NCI-H82 treated with DMSO at 0.1 percent for 48 hours (cell line): ENCODE results near the gene MAPK7.
A peak's percentile ranks its signal among the peaks of the same experiment; 100 is the strongest.

Source experiments
- DNase-seq: peaks from one replicate; lab custom pipeline; 2025; ENCODE audit not compliant: unreplicated experiment; lab: John Stamatoyannopoulos, UW

Gene MAPK7

DNA sequence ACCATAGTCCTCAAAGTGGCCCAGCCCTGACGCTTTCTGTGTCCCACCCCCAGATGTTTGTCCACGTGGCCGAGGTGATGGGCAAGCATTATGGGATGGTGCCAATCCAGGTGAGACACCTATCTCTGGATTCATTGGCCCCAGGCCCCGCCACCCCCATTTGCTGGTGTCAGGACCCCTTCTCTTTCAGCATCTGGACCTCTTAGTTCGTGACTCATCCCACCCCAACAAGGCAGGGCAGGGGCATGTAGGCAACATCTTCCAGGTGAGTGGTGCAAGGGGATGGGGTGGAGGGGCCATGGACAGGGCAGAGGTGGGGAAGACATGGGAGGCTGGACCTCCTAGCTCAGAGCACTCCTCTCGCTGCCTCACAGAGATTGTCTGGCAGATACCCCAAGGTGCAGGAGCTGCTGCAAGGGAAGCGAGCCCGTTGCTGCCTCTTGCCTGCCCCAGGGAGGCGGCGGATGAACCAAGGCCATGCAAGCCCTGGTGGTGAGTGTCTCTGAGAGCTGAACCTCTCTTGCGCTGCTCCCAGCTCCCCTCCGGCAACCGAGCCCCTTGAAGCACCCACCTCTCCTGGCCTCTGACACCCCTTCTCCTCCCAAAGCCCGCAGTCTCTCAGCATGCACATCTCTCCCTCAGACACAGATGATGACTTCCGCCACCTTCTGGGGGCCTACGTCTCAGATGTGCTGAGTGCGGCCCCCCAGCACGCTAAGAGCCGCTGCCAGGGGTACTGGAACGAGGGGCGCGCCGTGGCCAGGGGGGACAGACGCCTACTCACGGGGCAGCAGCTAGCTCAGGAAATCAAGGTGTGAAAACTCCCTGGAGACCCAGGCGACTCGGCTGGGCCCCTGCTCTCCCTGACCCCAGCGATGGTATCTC, 36.3 kb downstream of the MAPK7 start:
- DNase-seq: no peak

DNA sequence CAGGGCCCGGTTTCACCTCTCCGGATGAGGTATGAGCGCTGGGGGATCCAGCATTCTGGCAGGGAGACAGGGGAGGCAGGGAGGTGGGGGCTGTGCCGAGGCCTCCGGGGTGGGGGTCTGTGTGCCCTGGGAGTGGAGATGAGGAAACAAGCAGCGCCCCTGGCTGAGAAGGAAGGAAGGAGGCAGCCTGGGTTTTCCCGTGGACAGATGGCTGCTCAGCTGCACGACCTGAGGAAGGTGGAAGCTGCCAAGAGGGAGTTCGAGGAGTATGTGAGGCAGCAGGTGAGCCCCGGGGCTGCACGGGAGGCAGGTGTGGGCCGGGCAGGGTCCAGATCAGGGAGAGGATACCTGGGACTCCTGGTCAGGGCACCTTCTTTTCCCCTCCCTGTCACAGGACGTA, 37.0 kb downstream of the MAPK7 start:
- no peak for DNase-seq

DNA sequence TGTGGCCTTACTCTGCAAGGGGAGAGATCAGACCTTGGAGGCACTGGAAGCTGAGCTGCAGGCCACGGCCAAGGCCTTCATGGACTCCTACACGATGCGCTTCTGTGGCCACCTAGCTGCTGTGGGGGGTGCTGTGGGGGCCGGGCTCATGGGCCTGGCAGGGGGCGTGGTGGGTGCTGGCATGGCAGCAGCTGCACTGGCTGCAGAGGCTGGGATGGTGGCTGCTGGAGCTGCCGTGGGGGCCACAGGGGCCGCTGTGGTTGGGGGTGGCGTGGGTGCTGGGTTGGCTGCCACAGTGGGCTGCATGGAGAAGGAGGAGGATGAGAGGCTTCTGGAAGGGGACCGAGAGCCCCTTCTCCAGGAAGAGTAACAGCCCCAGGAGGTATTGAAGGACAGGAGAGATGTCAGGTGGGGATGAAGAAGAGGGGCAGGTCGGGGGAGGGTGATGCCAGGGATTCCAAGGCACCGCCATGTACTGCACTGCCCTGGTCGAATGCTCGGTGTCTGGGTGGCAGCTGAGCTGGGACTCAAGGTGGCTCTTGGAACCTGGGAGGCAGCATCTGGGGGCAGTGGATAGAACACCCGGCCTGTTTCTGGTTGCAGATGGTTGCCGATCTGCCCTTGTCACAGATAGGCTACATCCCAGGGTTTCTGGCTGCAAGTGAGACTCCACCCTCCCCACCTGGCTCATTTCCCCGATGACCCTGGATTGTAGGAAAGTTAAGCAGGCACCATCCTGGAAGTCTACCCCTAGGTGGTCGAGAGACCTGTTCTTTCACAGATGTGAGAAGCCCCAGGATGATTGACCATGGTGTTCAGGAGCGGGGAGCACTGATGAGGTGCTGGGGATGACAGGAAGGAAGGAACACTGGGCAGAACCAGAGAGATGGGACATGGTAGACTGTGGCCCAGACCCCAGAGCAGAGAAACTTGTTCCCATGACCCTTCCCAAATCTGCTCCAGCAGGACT, 37.8 kb downstream of the MAPK7 start:
- DNase-seq: no peak

DNA sequence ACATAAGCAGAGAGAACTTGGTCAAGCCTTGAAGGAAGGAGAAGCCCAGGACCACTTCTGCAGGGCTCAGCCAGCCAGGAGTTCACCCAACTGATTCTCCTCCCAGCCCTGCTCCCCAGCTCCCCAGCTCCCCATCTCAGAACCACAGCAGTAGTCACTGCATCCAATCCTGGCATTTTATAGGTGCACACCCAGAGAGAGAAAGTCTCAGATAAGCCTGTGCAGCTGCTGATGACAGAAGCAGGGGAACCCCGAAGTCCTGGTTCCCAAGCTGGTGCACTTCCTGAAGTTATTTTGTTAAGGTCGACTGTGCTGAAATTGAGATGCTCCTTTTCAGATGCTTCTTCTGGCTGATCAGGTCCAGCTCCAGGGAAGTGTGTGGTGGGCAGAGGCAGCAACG, 39.3 kb downstream of the MAPK7 start:
- no peak for DNase-seq

GRCh38 chr17:19418251-19418992, 40.1 kb downstream of the MAPK7 start:
- DNase-seq: no peak

- no peak for DNase-seq
Observed at GRCh38 chr17:19421219-19421618, 42.9 kb downstream of the MAPK7 start.

DNA sequence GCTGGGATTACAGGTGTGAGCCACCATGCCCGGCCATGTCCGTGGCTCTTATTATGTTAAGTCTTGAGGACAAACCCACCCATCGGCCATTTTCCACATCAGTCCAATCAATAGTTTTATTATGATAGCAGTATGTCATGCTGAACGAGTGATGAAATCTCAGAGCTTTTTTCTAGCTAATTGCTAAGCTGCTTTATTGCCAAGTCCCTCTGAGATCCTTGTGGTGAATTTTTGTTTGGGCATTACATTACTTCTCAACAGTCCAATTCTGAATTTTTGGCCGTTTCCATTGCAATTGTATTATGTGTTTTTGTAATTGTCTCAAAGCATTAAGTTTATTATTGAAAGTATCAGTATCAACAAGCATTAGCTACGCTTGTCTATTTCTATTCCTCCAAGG, 43.6 kb downstream of the MAPK7 start:
- no peak for DNase-seq

DNA sequence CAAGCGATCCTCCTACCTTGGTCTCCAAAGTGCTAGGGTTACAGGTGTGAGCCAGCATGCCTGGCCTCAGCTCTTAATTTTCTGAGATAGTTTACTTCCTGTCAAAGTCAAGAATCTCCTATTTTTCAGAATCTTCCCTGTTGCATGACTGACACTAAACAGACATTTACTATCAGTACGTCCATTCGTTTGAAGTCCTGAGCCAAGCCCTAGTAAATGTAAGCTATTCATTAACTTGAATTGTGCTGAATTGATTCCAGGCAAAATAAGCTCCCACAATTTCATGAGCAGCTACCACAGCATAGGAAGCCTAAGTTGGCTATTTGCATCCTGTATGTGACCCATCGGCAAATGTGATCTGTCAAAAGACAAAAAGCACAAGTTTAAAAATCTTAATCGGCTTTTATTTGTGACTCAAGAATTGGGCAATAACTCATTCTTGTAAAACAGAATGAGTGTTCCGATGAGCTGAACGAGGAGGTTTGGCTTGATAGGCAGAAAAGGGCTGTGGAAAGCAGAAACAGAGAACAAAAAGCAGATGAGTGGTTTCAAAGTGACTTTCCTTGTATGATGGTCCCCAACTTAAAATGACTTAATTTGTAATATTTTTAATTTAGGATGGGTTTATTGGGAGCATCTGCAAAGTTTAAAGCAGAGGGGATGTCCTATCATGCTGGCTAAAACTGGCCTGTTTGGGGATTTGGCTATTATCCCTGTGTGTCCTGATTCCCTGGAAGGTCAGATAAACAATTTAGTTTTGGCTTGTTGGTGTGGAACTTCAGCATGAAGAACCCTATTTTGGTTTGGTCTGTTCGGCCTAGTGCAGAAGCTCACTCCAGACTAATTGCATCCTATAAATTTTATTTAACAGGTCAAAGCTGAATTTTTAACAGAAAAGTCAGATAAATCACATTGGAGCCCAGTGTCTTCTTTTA, 46.9 kb downstream of the MAPK7 start:
- no peak for DNase-seq

- peak; percentile 38 for DNase-seq
Observed at GRCh38 chr17:19426631-19427030, 48.3 kb downstream of the MAPK7 start.

DNA sequence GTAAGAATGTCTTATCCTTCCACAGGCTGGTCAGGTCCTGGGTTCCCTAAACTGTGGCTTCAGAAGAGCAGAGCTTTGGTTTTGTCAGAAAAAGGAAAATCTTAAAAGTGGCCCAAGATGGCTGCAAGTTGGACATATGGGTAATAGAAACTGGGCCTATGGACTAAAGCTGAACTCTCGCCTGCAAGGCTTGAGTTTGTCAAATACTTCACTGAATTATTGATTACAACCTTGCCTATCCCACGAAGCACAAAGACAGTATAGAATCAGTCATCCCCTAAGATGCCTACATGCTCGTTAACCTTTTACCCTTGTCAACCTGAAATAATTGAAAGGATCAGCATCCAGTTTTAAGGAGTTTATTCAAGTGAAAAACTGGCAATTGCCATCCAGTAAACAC, 53.4 kb downstream of the MAPK7 start:
- DNase-seq: no peak
